HepG2 (cell line): Measurements from ENCODE around the gene MARCHF9. TPM values are rescaled to one million over a fixed set of nuclear protein-coding genes. Genes with fewer than 3 reads are reported as not detected.

Experiments
- ATAC-seq: fragments of 200-7000 bp; cut with Tn5 transposase; 3 replicates; pipeline ENCODE4 v1.9.1; 2020; ENCODE audit warnings: mild to moderate bottlenecking, moderate library complexity
- BruUV-seq: library from RNA; stranded (reverse); fragments of 400-500 nt; replicated peaks from 2 replicates; lab custom pipeline; 2021; lab: Mats Ljungman, UMichigan
- CTCF ChIA-PET: fragments of 300-600 bp; formaldehyde crosslinking; extraction: SDS; loops from one replicate; lab custom pipeline; 2021; ENCODE audit warnings: low total read pairs, inconsistent platforms, low intra/inter-chr PET ratio; lab: Yijun Ruan, JAX
- POLR2A ChIA-PET: fragments of 350-600 bp; sonication (Branson Sonifier 250); formaldehyde crosslinking; loops from one replicate; lab custom pipeline; 2020; ENCODE audit warnings: antibody characterized with exemption, inconsistent platforms; lab: Yijun Ruan, JAX
- DNase-seq: peaks from one replicate; pipeline ENCODE4 v3.0.0-alpha.2; 2015; ENCODE audit warnings: low spot score
- FAIRE-seq: peaks from 3 replicates; lab custom pipeline; 2011; peaks lifted over from hg19 to GRCh38; lab: Jason Lieb, UNC
- H2AFZ ChIP-seq: one replicate; pipeline ENCODE4 v1.6.1; 2011; ENCODE audit warnings: low read length, inconsistent platforms
- H3K27ac ChIP-seq: fragments of 300-600 bp; 3 replicates; pipeline ENCODE4 v1.8.0; 2011; ENCODE audit warnings: mixed run types, mild to moderate bottlenecking, mixed read lengths, low read length, inconsistent platforms; ENCODE audit not compliant: insufficient read depth; ENCODE audit errors: extremely low read length
- H3K27me3 ChIP-seq, 2 experiments: fragments of 200-600 bp in 1 of 2; 2 replicates in 1 of 2; 3 replicates in 1 of 2; pipeline versions ENCODE4 v1.6.0 to v1.8.0; 2011; ENCODE audit warnings: low read length in 2 of 2, mild to moderate bottlenecking in 2 of 2, moderate library complexity in 2 of 2, inconsistent platforms in 1 of 2; ENCODE audit not compliant: insufficient read depth in 2 of 2, control insufficient read depth in 1 of 2
- H3K36me3 ChIP-seq, 2 experiments: fragments of 200-600 bp in 1 of 2; replicated peaks in 1 of 2; 2 replicates in 1 of 2; 3 replicates in 1 of 2; pipeline versions ENCODE4 v1.5.1 to v1.8.0; 2011; ENCODE audit warnings: low read length in 2 of 2, inconsistent platforms in 1 of 2; ENCODE audit not compliant: insufficient read depth in 2 of 2, control insufficient read depth in 1 of 2
- H3K4me1 ChIP-seq: 2 replicates; pipeline ENCODE4 v1.5.1; 2012; ENCODE audit warnings: low read length, inconsistent platforms; ENCODE audit not compliant: insufficient read depth
- H3K4me2 ChIP-seq: 2 replicates; pipeline ENCODE4 v1.6.0; 2011; ENCODE audit warnings: low read depth, low read length, inconsistent platforms
- H3K4me3 ChIP-seq, 3 experiments: fragments of 200-600 bp in 1 of 3; sonication (generic), shearing (Covaris generic) in 1 of 3; replicated peaks in 1 of 3; 2 replicates each; pipeline ENCODE4 v1.5.1; 2011 to 2016; ENCODE audit warnings: low read length in 3 of 3, inconsistent platforms in 2 of 3, low read depth in 2 of 3, mild to moderate bottlenecking in 2 of 3, control low read depth in 1 of 3, mixed read lengths in 1 of 3; ENCODE audit not compliant: insufficient read depth in 1 of 3
- H3K79me2 ChIP-seq: one replicate; pipeline ENCODE4 v1.6.1; 2011; ENCODE audit warnings: low read length, inconsistent platforms; ENCODE audit not compliant: insufficient read depth
- H3K9ac ChIP-seq: 2 replicates; pipeline ENCODE4 v1.6.0; 2011; ENCODE audit warnings: mild to moderate bottlenecking, low read depth, low read length, inconsistent platforms; ENCODE audit not compliant: insufficient read depth
- H3K9me3 ChIP-seq: 2 replicates; pipeline ENCODE4 v1.5.1; 2012; ENCODE audit warnings: mild to moderate bottlenecking, low read length
- H4K20me1 ChIP-seq: 2 replicates; pipeline ENCODE4 v1.6.0; 2011; ENCODE audit warnings: inconsistent platforms, mild to moderate bottlenecking, low read length, moderate library complexity; ENCODE audit not compliant: insufficient read depth
- MAFF ChIP-seq: IDR thresholded peaks from 2 replicates; pipeline ENCODE4 v1.6.1; 2011; ENCODE audit warnings: low read depth, low read length, improper control_type of control experiment
- MAFK ChIP-seq, 2 experiments: IDR thresholded peaks in 1 of 2; conservative IDR thresholded peaks in 1 of 2; 2 replicates each; pipeline ENCODE4 v1.6.1; 2011; ENCODE audit warnings: improper control_type of control experiment in 2 of 2, low read length in 2 of 2
- POLR2A ChIP-seq, 2 experiments: IDR thresholded peaks; 2 replicates each; pipeline ENCODE4 v1.6.1; 2011; ENCODE audit warnings: low read depth in 2 of 2, low read length in 2 of 2, mild to moderate bottlenecking in 1 of 2, moderate library complexity in 1 of 2; ENCODE audit not compliant: insufficient read depth in 1 of 2
- REPIN1 ChIP-seq: sonication (generic); formaldehyde crosslinking; IDR thresholded peaks from 2 replicates; pipeline ENCODE4 v1.8.0; 2022; ENCODE audit warnings: missing genetic modification reagents, low read depth, mild to moderate bottlenecking, borderline replicate concordance
- ZC3H4 ChIP-seq: sonication (generic); formaldehyde crosslinking; IDR thresholded peaks from 2 replicates; pipeline ENCODE4 v1.4.0; 2020; ENCODE audit warnings: missing genetic modification reagents, borderline replicate concordance
- ZNF124 ChIP-seq: sonication (generic); formaldehyde crosslinking; IDR thresholded peaks from 2 replicates; pipeline ENCODE4 v1.4.0; 2020; ENCODE audit warnings: missing genetic modification reagents
- WGBS: methylation state at CpG from one replicate; pipeline ENCODE4 v1.1.6; 2017; ENCODE audit warnings: low lambda C conversion rate; 5-methylcytosine and 5-hydroxymethylcytosine counted together
- in situ Hi-C: cut with HindIII; loops from 2 replicates; pipeline ENCODE4 v1.10.0; 2017; ENCODE audit warnings: low pct_unique_long_range_greater_than_20kb; ENCODE audit not compliant: extremely low pct_ligation_motif_present
- intact Hi-C: fragments of 100-400 bp; cut with micrococcal nuclease; formaldehyde crosslinking; loops from one replicate; pipeline ENCODE4 v1.10.0; 2022; ENCODE audit not compliant: unreplicated experiment
- polyA plus RNA-seq, 8 experiments: library from polyadenylated mRNA; depleted of rRNA in 3 of 8; stranded (reverse) in 7 of 8; unstranded in 1 of 8; fragments of >200 nt; fragmentation: Illumina TruSeq in 4 of 8; extraction: Trizol in 4 of 8; gene quantifications; 2 replicates each; pipeline versions ENCODE4 v1.2.1 to v1.2.3, GENCODE V29; 2011 to 2016; ENCODE audit warnings: low read depth in 4 of 8, missing spikeins in 1 of 8, mixed read lengths in 1 of 8; ENCODE audit not compliant: insufficient read depth in 1 of 8
- total RNA-seq, 5 experiments: library from RNA; depleted of rRNA; stranded (reverse); fragments of >200 nt; fragmentation: Illumina TruSeq; extraction: Trizol; gene quantifications; 2 replicates each; pipeline ENCODE4 v1.2.3, GENCODE V29; 2016; ENCODE audit warnings: low read depth in 1 of 5

MARCHF9 gene
- total and polyA plus RNA-seq, 2 of the 13 experiments (the other 11 are each of a cell fraction or from before 2014, with no cell fraction given): 5.7 to 9.6 TPM

DNA sequence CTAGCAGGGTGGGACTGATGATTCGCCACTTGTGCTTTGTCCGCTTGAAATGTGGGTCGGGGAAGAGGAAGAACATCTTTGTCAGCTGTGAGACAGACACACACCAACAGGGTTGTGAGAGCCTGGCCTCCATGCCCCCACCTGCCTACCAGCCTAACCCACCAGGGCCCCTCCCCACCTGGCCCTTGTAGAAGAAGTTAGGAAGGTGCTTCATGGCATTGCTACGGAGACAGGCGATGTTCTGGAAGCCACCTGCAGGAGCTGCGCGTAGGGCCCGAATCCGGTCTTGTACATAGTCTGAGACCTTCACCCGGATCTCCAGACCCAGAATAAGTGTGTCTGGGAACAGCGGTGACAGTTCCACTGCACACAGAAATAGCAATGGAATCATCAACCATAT, 14.7 kb downstream of the MARCHF9 start:
- no peak for DNase-seq
- peak in 1 of 2 experiments; percentile 28; a peak in 1 of 4 replicates for TF ChIP-seq POLR2A (IDR thresholded peaks at IDR 0.05; ENCODE audit: insufficient read depth in 1 of 2, low read depth in 2 of 2, low read length in 2 of 2)
- no peak for TF ChIP-seq ZNF124 (CRISPR knock-in tag)
- Histone ChIP-seq H3K27ac (no peak overlapping the region), H3K9ac (no peak overlapping the region), H4K20me1 (no peaks in the 10 kb centered on the region), H3K4me1 (peaks cover 43% of the 10 kb centered on the region), H3K36me3 (peaks cover 14 to 18% of the 10 kb centered on the region in 2 experiments), H3K4me2 (no peak overlapping the region), H3K9me3 (no peaks in the 10 kb centered on the region), H3K4me3 (no peak overlapping the region), H2AFZ (no peak overlapping the region), H3K27me3 (peaks cover 0 to 6% of the 10 kb centered on the region in 2 experiments; a peak in 2 of 5 replicates), H3K79me2 (peaks cover 17% of the 10 kb centered on the region)
- intact Hi-C loops (no loop called here), in situ Hi-C loops (no loop called here)
- no peak for FAIRE-seq
- CTCF ChIA-PET: no interaction called here
- ATAC-seq: no peak
- POLR2A ChIA-PET: no interaction called here
- BruUV-seq: no TSS peak
- WGBS: 94% methylated on average over 10 of the region's 11 CpGs

DNA sequence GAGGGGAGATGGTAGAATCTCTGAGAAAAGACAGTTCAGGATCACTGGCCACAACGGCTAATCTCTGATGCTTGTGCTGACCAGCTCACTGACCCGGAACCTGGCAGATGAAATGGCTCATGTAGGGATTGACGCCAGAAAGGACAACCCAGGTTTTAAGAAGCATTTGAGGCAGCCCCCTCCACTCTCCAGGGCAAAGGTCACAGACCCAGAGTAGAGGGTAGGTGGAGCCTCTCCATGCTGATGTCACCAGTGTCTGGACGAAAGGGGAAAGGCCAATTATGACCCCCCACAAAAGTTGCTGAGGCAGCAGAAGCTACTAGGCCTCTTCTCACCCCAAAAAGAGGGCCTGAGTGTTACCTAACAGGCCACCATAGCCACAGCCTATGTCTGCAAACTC, 15.8 kb downstream of the MARCHF9 start:
- TF ChIP-seq MAFF (peak; percentile 67), REPIN1 (no peak), ZC3H4 (no peak), MAFK (conservative IDR thresholded peaks at IDR 0.05 in 1 of 2, IDR thresholded peaks at IDR 0.05 in 1 of 2; ENCODE audit: low read length in 2 of 2) (peak; percentile 76 to 84)
- FAIRE-seq (no peak), ATAC-seq (no peak), DNase-seq (no peak)
- no TSS peak for BruUV-seq
- H3K36me3 ChIP-seq: peaks cover 16 to 18% of the 10 kb centered on the region in 2 experiments
- H3K4me1 ChIP-seq: peaks cover 32% of the 10 kb centered on the region
- H3K4me2 ChIP-seq: peak overlapping the region; percentile 96
- ChIA-PET POLR2A (interaction anchor here (0.6 kb wide), 1 partner anchor 61 kb away, joined by 3 read pairs; no protein-coding TSS in a partner anchor), CTCF (no interaction called here)
- H3K27ac ChIP-seq: peak overlapping the region; percentile 97
- H4K20me1 ChIP-seq: no peaks in the 10 kb centered on the region
- in situ Hi-C loops: no loop called here
- H2AFZ ChIP-seq: no peak overlapping the region
- 92% methylated on average over 4 of the region's 4 CpGs for WGBS
- intact Hi-C loops: loop anchor here (5.0 kb wide), 1 partner anchor 72 kb away; no protein-coding TSS in a partner anchor
- H3K27me3 ChIP-seq: peaks cover 0 to 2% of the 10 kb centered on the region in 2 experiments; a peak in 1 of 5 replicates
- H3K79me2 ChIP-seq: peaks cover 17% of the 10 kb centered on the region
- no peaks in the 10 kb centered on the region for H3K9me3 ChIP-seq
- H3K4me3 ChIP-seq: peak overlapping the region; percentile 77 to 89 (median 78); a peak in 5 of 6 replicates
- H3K9ac ChIP-seq: peak overlapping the region; percentile 94; the same call in 1 of the 2 replicates
